SK-N-SH (cell line): Measurements from ENCODE around the gene ABI3. TPM values are rescaled to one million over a fixed set of nuclear protein-coding genes. Genes with fewer than 3 reads are reported as not detected.
A peak's percentile ranks its signal among the peaks of the same experiment; 100 is the strongest.

Experiments
- CTCF ChIA-PET: fragments of 300-600, 350-600 bp; formaldehyde crosslinking; extraction: SDS; loops from one replicate; lab custom pipeline; 2021; lab: Yijun Ruan, JAX
- POLR2A ChIA-PET: fragments of 350-600 bp; sonication (Branson Sonifier 250); formaldehyde crosslinking; extraction: SDS; loops from one replicate; lab custom pipeline; 2020; ENCODE audit warnings: antibody characterized with exemption, inconsistent platforms; lab: Yijun Ruan, JAX
- DNase-seq: peaks from one replicate; pipeline ENCODE4 v3.0.0; 2012
- H2AFZ ChIP-seq: fragments of 200-600 bp; sonication (generic); 2 replicates; pipeline ENCODE4 v1.8.1; 2016; ENCODE audit warnings: antibody characterized with exemption, mild to moderate bottlenecking, low read depth
- H3F3A ChIP-seq: fragments of 200-600 bp; sonication (generic); replicated peaks from 2 replicates; pipeline ENCODE3; 2016; ENCODE audit warnings: antibody characterized with exemption, mild to moderate bottlenecking; ENCODE audit not compliant: insufficient read depth
- H3K27ac ChIP-seq, 2 experiments: fragments of 200-500 bp in 1 of 2; fragments of 200-600 bp in 1 of 2; sonication (Bioruptor generic) in 1 of 2; sonication (generic), shearing (Covaris generic) in 1 of 2; 2 replicates each; pipeline versions ENCODE4 v1.5.1 to v1.6.1; 2014 to 2016; ENCODE audit warnings: low read depth in 2 of 2, inconsistent platforms in 1 of 2, low read length in 1 of 2, mild to moderate bottlenecking in 1 of 2, mixed read lengths in 1 of 2
- H3K27me3 ChIP-seq: fragments of 200-600 bp; sonication (generic), shearing (Covaris generic); 2 replicates; pipeline ENCODE4 v1.6.1; 2016; ENCODE audit warnings: mixed run types; ENCODE audit not compliant: insufficient read depth
- H3K36me3 ChIP-seq, 2 experiments: fragments of 200-500 bp in 1 of 2; fragments of 200-600 bp in 1 of 2; sonication (Bioruptor generic) in 1 of 2; sonication (generic) in 1 of 2; replicated peaks in 1 of 2; 2 replicates each; pipeline versions ENCODE3 to v1.5.1; 2014 to 2016; ENCODE audit warnings: low read length in 1 of 2, mild to moderate bottlenecking in 1 of 2; ENCODE audit not compliant: insufficient read depth in 2 of 2, control insufficient read depth in 1 of 2
- H3K4me1 ChIP-seq, 2 experiments: fragments of 200-500 bp in 1 of 2; fragments of 200-600 bp in 1 of 2; sonication (Bioruptor generic) in 1 of 2; sonication (generic), shearing (Covaris generic) in 1 of 2; 2 replicates each; pipeline versions ENCODE4 v1.5.1 to v1.6.1; 2014 to 2016; ENCODE audit warnings: low read depth in 1 of 2, low read length in 1 of 2, mixed run types in 1 of 2; ENCODE audit not compliant: insufficient read depth in 2 of 2, control insufficient read depth in 1 of 2
- H3K4me2 ChIP-seq: fragments of 200-600 bp; sonication (generic), shearing (Covaris generic); 2 replicates; pipeline ENCODE4 v1.6.1; 2017; ENCODE audit warnings: mixed run types
- H3K4me3 ChIP-seq, 2 experiments: fragments of 200-500 bp in 1 of 2; fragments of 200-600 bp in 1 of 2; sonication (Bioruptor generic) in 1 of 2; sonication (generic), shearing (Covaris generic) in 1 of 2; 2 replicates each; pipeline versions ENCODE4 v1.5.1 to v1.8.1; 2014 to 2016; ENCODE audit warnings: low read depth in 2 of 2, inconsistent platforms in 1 of 2, low read length in 1 of 2, mild to moderate bottlenecking in 1 of 2, mixed read lengths in 1 of 2, moderate library complexity in 1 of 2
- H3K79me2 ChIP-seq: fragments of 200-600 bp; sonication (generic); 2 replicates; pipeline ENCODE4 v1.8.1; 2017; ENCODE audit warnings: mild to moderate bottlenecking; ENCODE audit not compliant: insufficient read depth
- H3K9ac ChIP-seq: fragments of 200-600 bp; sonication (generic); 2 replicates; pipeline ENCODE4 v1.6.1; 2017; ENCODE audit warnings: mixed run types
- H3K9me2 ChIP-seq: fragments of 200-600 bp; sonication (generic); 2 replicates; pipeline ENCODE4 v1.6.1; 2017; ENCODE audit warnings: mixed run types
- H3K9me3 ChIP-seq: fragments of 200-600 bp; sonication (generic); 2 replicates; pipeline ENCODE4 v1.6.1; 2017; ENCODE audit warnings: mixed run types, mild to moderate bottlenecking, moderate library complexity
- H4K20me1 ChIP-seq: fragments of 200-600 bp; sonication (generic); 2 replicates; pipeline ENCODE4 v1.6.1; 2017; ENCODE audit warnings: mild to moderate bottlenecking, mixed run types; ENCODE audit not compliant: insufficient read depth
- CHD2 ChIP-seq: fragments of 150-350 bp; IDR thresholded peaks from 2 replicates; pipeline ENCODE4 v1.6.1; 2018; ENCODE audit warnings: low read length; ENCODE audit not compliant: partially characterized antibody
- CTCF ChIP-seq: fragments of 200-600 bp; sonication (generic); IDR thresholded peaks from 2 replicates; pipeline ENCODE4 v1.6.1; 2017; ENCODE audit warnings: antibody characterized with exemption, mild to moderate bottlenecking, moderate library complexity
- FOSL2 ChIP-seq: IDR thresholded peaks from 2 replicates; pipeline ENCODE4 v1.4.0; 2012; ENCODE audit warnings: low read depth, mild to moderate bottlenecking, moderate library complexity, borderline replicate concordance
- FOXJ3 ChIP-seq: sonication (generic); formaldehyde crosslinking; IDR thresholded peaks from 2 replicates; pipeline ENCODE4 v1.5.1; 2020; ENCODE audit warnings: mild to moderate bottlenecking, missing genetic modification reagents
- JUND ChIP-seq: IDR thresholded peaks from 2 replicates; pipeline ENCODE4 v1.4.0; 2012
- MAX ChIP-seq: IDR thresholded peaks from 2 replicates; pipeline ENCODE4 v1.4.0; 2012; ENCODE audit warnings: low read depth
- PBX3 ChIP-seq: IDR thresholded peaks from 2 replicates; pipeline ENCODE4; 2012
- POLR2AphosphoS5 ChIP-seq: IDR thresholded peaks from 2 replicates; pipeline ENCODE4 v1.6.1; 2012; ENCODE audit warnings: low read depth, low read length
- REST ChIP-seq: IDR thresholded peaks from 2 replicates; pipeline ENCODE4 v1.6.1; 2012; ENCODE audit warnings: mild to moderate bottlenecking, low read depth, low read length, moderate library complexity
- RFX5 ChIP-seq: IDR thresholded peaks from 2 replicates; pipeline ENCODE4 v1.6.1; 2012; ENCODE audit warnings: mild to moderate bottlenecking, improper control_type of control experiment, low read length
- TAF1 ChIP-seq: IDR thresholded peaks from 2 replicates; pipeline ENCODE4 v1.6.1; 2012; ENCODE audit warnings: low read depth, mild to moderate bottlenecking, low read length, moderate library complexity, borderline replicate concordance
- TEAD4 ChIP-seq: IDR thresholded peaks from 2 replicates; pipeline ENCODE4 v1.4.0; 2012; ENCODE audit warnings: mild to moderate bottlenecking, borderline replicate concordance; ENCODE audit not compliant: insufficient read depth
- USF1 ChIP-seq: IDR thresholded peaks from 2 replicates; pipeline ENCODE4 v1.4.0; 2012; ENCODE audit warnings: low read depth, borderline replicate concordance
- USF2 ChIP-seq: fragments of 150-350 bp; IDR thresholded peaks from 2 replicates; pipeline ENCODE4 v1.6.1; 2017; ENCODE audit warnings: antibody characterized with exemption, low read length, low read depth, borderline replicate concordance
- YY1 ChIP-seq: IDR thresholded peaks from 2 replicates; pipeline ENCODE4 v1.4.0; 2012; ENCODE audit warnings: low read depth, mild to moderate bottlenecking
- ZBTB33 ChIP-seq: IDR thresholded peaks from 2 replicates; pipeline ENCODE4 v1.4.0; 2012; ENCODE audit warnings: low read depth, borderline replicate concordance
- WGBS: methylation state at CpG from one replicate; pipeline ENCODE4 v1.1.6; 2017; ENCODE audit warnings: low lambda C conversion rate; 5-methylcytosine and 5-hydroxymethylcytosine counted together
- polyA plus RNA-seq, 3 experiments: library from polyadenylated mRNA; depleted of rRNA; stranded (reverse); fragments of >200 nt; gene quantifications; 2 replicates each; pipeline ENCODE4 v1.2.3, GENCODE V29; 2012

ABI3 gene
- polyA plus RNA-seq, 1 of the 3 experiments (the other 2 are of a cell fraction), result 4.7 TPM

- DNase-seq, result peak; percentile 40
- TF ChIP-seq FOSL2 (no peak), MAX (no peak), TAF1 (no peak), TEAD4 (no peak), CTCF (no peak), REST (no peak), JUND (no peak), USF2 (no peak), USF1 (no peak), PBX3 (no peak), FOXJ3 (CRISPR knock-in tag) (no peak), CHD2 (no peak), ZBTB33 (no peak), RFX5 (no peak), POLR2AphosphoS5 (no peak), YY1 (no peak)
- H3K4me2 ChIP-seq, result no peak overlapping the region
- H3F3A ChIP-seq, result peaks cover 3% of the 10 kb centered on the region
- H3K36me3 ChIP-seq, result no peaks in the 10 kb centered on the region
- WGBS, result 63% methylated on average over 11 of the region's 11 CpGs
- no peak overlapping the region for H3K4me3 ChIP-seq
- H2AFZ ChIP-seq, result no peak overlapping the region
- H3K27ac ChIP-seq, result no peak overlapping the region
- no peaks in the 10 kb centered on the region for H3K9me2 ChIP-seq
- no peaks in the 10 kb centered on the region for H4K20me1 ChIP-seq
- no peaks in the 10 kb centered on the region; the same call in 1 of the 2 replicates for H3K27me3 ChIP-seq
- H3K4me1 ChIP-seq, result no peaks in the 10 kb centered on the region
- no peaks in the 10 kb centered on the region for H3K9me3 ChIP-seq
- H3K79me2 ChIP-seq, result no peaks in the 10 kb centered on the region
- CTCF ChIA-PET, result interaction anchor here (1.1 to 9.5 kb wide), 2 partner anchors 10 to 191 kb away, joined by 3 to 105 read pairs; partner anchors contain the start of gene PHOSPHO1
- POLR2A ChIA-PET, result no interaction called here
- no peak overlapping the region for H3K9ac ChIP-seq
Observed at GRCh38 chr17:49216953-49217650, 6.6 kb downstream of the ABI3 start.
